Stimulated activated naive CD8-positive, alpha-beta T cell treated with anti-CD3 and anti-CD28 coated beads, Interleukin-15, amount 100 ng/mL, for 72 hours (primary cell): ENCODE measurements around the gene CCNL2.
"Not testable (repeated sequence)": the region's sequence is repeated elsewhere in the genome, so short reads cannot be mapped to it uniquely, and the experiment has no call there.

Source experiments
- ATAC-seq: fragments of 150-1000 bp; cut with Tn5 transposase; 2 replicates; pipeline ENCODE4 v1.10.0; 2021; ENCODE audit warnings: mild to moderate bottlenecking, moderate library complexity
- DNase-seq, 2 donors: peaks; one replicate each; pipeline ENCODE4 v3.0.0; 2021 to 2022
- H3K27ac Mint-ChIP-seq, 2 donors: one replicate each; pipeline ENCODE4 v1.8.0; 2022; ENCODE audit warnings: mild to moderate bottlenecking in 2 of 2, mixed read lengths in 2 of 2, moderate library complexity in 2 of 2
- H3K27me3 Mint-ChIP-seq: one replicate; pipeline ENCODE4 v1.8.0; 2022; ENCODE audit warnings: mixed read lengths
- H3K4me1 Mint-ChIP-seq: one replicate; pipeline ENCODE4 v1.8.0; 2022; ENCODE audit warnings: mild to moderate bottlenecking, mixed read lengths
- H3K4me3 Mint-ChIP-seq, 2 donors: one replicate each; pipeline ENCODE4 v1.8.0; 2022; ENCODE audit warnings: mild to moderate bottlenecking in 2 of 2, mixed read lengths in 2 of 2, moderate library complexity in 1 of 2
- H3K9me3 Mint-ChIP-seq, 2 donors: one replicate each; pipeline ENCODE4 v1.8.0; 2022; ENCODE audit warnings: mixed read lengths in 2 of 2

Gene CCNL2

GRCh38 chr1:1415751-1416150 lies 16.6 kb upstream of the CCNL2 start:
- ATAC-seq (no peak), DNase-seq (no peak)
- H3K4me1 Mint-ChIP-seq = peaks cover 12% of the 10 kb centered on the region
- H3K9me3 Mint-ChIP-seq = no peaks in the 10 kb centered on the region
- peaks cover 4% of the 10 kb centered on the region for H3K27me3 Mint-ChIP-seq
- H3K27ac Mint-ChIP-seq = no peak overlapping the region
- no peak overlapping the region for H3K4me3 Mint-ChIP-seq

GRCh38 chr1:1412311-1412902 lies 13.3 kb upstream of the CCNL2 start:
- not testable (repeated sequence) for DNase-seq, H3K4me3 Mint-ChIP-seq, H3K9me3 Mint-ChIP-seq, H3K27ac Mint-ChIP-seq, H3K27me3 Mint-ChIP-seq, ATAC-seq
- H3K4me1 Mint-ChIP-seq = peaks cover 19% of the 10 kb centered on the region

- no peaks in the 10 kb centered on the region for H3K9me3 Mint-ChIP-seq
- no peaks in the 10 kb centered on the region for H3K27me3 Mint-ChIP-seq
- H3K27ac Mint-ChIP-seq = no peak overlapping the region
- DNase-seq (no peak), ATAC-seq (no peak)
- H3K4me1 Mint-ChIP-seq = peaks cover 18% of the 10 kb centered on the region
- H3K4me3 Mint-ChIP-seq = no peak overlapping the region
Measured at GRCh38 chr1:1411626-1412025, 12.5 kb upstream of the CCNL2 start.

- H3K27me3 Mint-ChIP-seq, H3K27ac Mint-ChIP-seq, ATAC-seq, DNase-seq, H3K9me3 Mint-ChIP-seq, H3K4me3 Mint-ChIP-seq: not testable (repeated sequence)
- peaks cover 30% of the 10 kb centered on the region for H3K4me1 Mint-ChIP-seq
Measured at GRCh38 chr1:1410238-1410637, 11.1 kb upstream of the CCNL2 start.

- no peaks in the 10 kb centered on the region for H3K9me3 Mint-ChIP-seq
- peaks cover 52% of the 10 kb centered on the region for H3K4me1 Mint-ChIP-seq
- DNase-seq (peak in 1 of 2 donors; percentile 41), ATAC-seq (peak; percentile 34)
- H3K27ac Mint-ChIP-seq = peak overlapping the region; percentile 87 to 93
- peak overlapping the region; percentile 93 to 97 for H3K4me3 Mint-ChIP-seq
- no peaks in the 10 kb centered on the region for H3K27me3 Mint-ChIP-seq
Measured at GRCh38 chr1:1407636-1408318, 8.6 kb upstream of the CCNL2 start.

- H3K9me3 Mint-ChIP-seq = no peaks in the 10 kb centered on the region
- H3K4me3 Mint-ChIP-seq = peak within 1 kb of the TSS; percentile 93 to 97
- peak within 1 kb of the TSS; percentile 98 for H3K27ac Mint-ChIP-seq
- H3K27me3 Mint-ChIP-seq = no peaks in the 10 kb centered on the region
- ATAC-seq = peak; percentile 97
- H3K4me1 Mint-ChIP-seq = peaks cover 59% of the 10 kb centered on the region
- DNase-seq = peak; percentile 90 to 97
Measured at GRCh38 chr1:1406821-1407635, 7.9 kb upstream of the CCNL2 start, which contains the start of gene MRPL20. TSS of gene MRPL20 (minus strand) at chr1:1407293. CDS start at chr1:1407217, 76 bp downstream.

GRCh38 chr1:1406101-1406820 lies 7.1 kb upstream of the CCNL2 start:
- Mint-ChIP-seq H3K27ac (peak overlapping the region; percentile 98), H3K9me3 (no peaks in the 10 kb centered on the region), H3K4me3 (peak overlapping the region; percentile 93 to 97), H3K4me1 (peaks cover 67% of the 10 kb centered on the region), H3K27me3 (no peaks in the 10 kb centered on the region)
- DNase-seq (no peak), ATAC-seq (peak; percentile 4)

GRCh38 chr1:1403653-1404052 lies 4.5 kb upstream of the CCNL2 start:
- Mint-ChIP-seq H3K4me1 (peaks cover 72% of the 10 kb centered on the region), H3K4me3 (no peak overlapping the region), H3K27ac (peak overlapping the region in 1 of 2 donors; percentile 51), H3K9me3 (no peaks in the 10 kb centered on the region), H3K27me3 (no peaks in the 10 kb centered on the region)
- no peak for DNase-seq
- ATAC-seq = no peak

GRCh38 chr1:1402901-1403392 lies 3.8 kb upstream of the CCNL2 start:
- not testable (repeated sequence) for H3K9me3 Mint-ChIP-seq, H3K4me3 Mint-ChIP-seq, H3K27me3 Mint-ChIP-seq, ATAC-seq, DNase-seq
- H3K27ac Mint-ChIP-seq = peak overlapping the region in 1 of 2 donors; percentile 76
- H3K4me1 Mint-ChIP-seq = peaks cover 72% of the 10 kb centered on the region

- Mint-ChIP-seq H3K27me3 (no peaks in the 10 kb centered on the region), H3K27ac (peak overlapping the region in 1 of 2 donors; percentile 76), H3K4me1 (peaks cover 79% of the 10 kb centered on the region), H3K4me3 (peak overlapping the region in 1 of 2 donors; percentile 16), H3K9me3 (no peaks in the 10 kb centered on the region)
- no peak for DNase-seq
- no peak for ATAC-seq
Measured at GRCh38 chr1:1402072-1402900, 3.2 kb upstream of the CCNL2 start.

GRCh38 chr1:1401457-1402010 lies 2.4 kb upstream of the CCNL2 start:
- ATAC-seq = no peak
- H3K4me1 Mint-ChIP-seq = peaks cover 83% of the 10 kb centered on the region
- H3K27me3 Mint-ChIP-seq = no peaks in the 10 kb centered on the region
- H3K9me3 Mint-ChIP-seq = no peaks in the 10 kb centered on the region
- H3K27ac Mint-ChIP-seq = peak overlapping the region; percentile 35 to 95
- no peak for DNase-seq
- H3K4me3 Mint-ChIP-seq = peak overlapping the region; percentile 93 to 96

GRCh38 chr1:1400576-1401456 lies 1.7 kb upstream of the CCNL2 start:
- DNase-seq = no peak
- H3K4me1 Mint-ChIP-seq = peaks cover 78% of the 10 kb centered on the region
- no peaks in the 10 kb centered on the region for H3K9me3 Mint-ChIP-seq
- H3K27me3 Mint-ChIP-seq = no peaks in the 10 kb centered on the region
- H3K4me3 Mint-ChIP-seq = peak overlapping the region; percentile 93 to 96
- ATAC-seq = no peak
- peak overlapping the region; percentile 95 to 96 for H3K27ac Mint-ChIP-seq

GRCh38 chr1:1399872-1400575 lies 889 bp upstream of the CCNL2 start:
- Mint-ChIP-seq H3K9me3 (no peaks in the 10 kb centered on the region), H3K27ac (peak overlapping the region; percentile 96 to 98), H3K27me3 (no peaks in the 10 kb centered on the region), H3K4me1 (peaks cover 78% of the 10 kb centered on the region), H3K4me3 (peak overlapping the region; percentile 93 to 96)
- ATAC-seq (peak; percentile 3), DNase-seq (peak in 1 of 2 donors; percentile 19)
